ENCODE measurements around the gene MYH2. TPM values are rescaled to one million over a fixed set of nuclear protein-coding genes. Genes with fewer than 3 reads are reported as not detected.
A peak's percentile ranks its signal among the peaks of the same experiment; 100 is the strongest.

Gene MYH2
- total RNA-seq, 1 experiment from 2014 or later: not detected

DNA sequence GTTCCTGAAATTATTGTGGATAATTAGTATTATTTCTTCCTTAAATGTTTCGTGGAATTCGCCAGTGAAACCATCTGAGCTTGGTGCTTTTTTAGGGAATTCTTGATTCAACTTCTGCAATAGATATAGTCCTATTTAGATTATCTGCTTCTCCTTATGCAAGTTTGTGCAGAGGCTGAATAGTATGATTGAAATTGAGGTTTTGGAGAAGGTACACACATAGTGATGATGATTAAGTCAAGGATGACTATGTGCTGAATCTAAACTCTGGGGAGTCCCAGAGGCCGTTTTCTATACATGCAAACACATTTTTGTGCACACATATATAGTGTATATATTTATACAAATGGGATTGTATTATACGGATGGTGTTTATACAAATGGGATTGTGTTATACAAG lies 74.9 kb downstream of the MYH2 start:
- no peaks in the 10 kb centered on the region for H3K36me3 Mint-ChIP-seq (ENCODE audit: insufficient read depth, unreplicated experiment)
- intact Hi-C loops (cut with micrococcal nuclease): no loop called here
- no peak overlapping the region for H3K27ac Mint-ChIP-seq (ENCODE audit: low read depth, unreplicated experiment)
- no TSS peak for BruUV-seq (replicated peaks)
- POLR2A ChIA-PET: no interaction called here
- no peak overlapping the region for H3K4me3 Mint-ChIP-seq (ENCODE audit: unreplicated experiment)
- H3K4me1 Mint-ChIP-seq (ENCODE audit: insufficient read depth, unreplicated experiment): no peaks in the 10 kb centered on the region
- CTCF ChIA-PET: interaction anchor here (0.6 to 0.9 kb wide), 3 partner anchors 39 to 172 kb away, joined by 3 read pairs; no protein-coding TSS in a partner anchor
- H3K9me3 Mint-ChIP-seq (ENCODE audit: unreplicated experiment): no peaks in the 10 kb centered on the region
- no peaks in the 10 kb centered on the region for H3K27me3 Mint-ChIP-seq (ENCODE audit: insufficient read depth, unreplicated experiment)
- TF ChIP-seq, protein P1, sequence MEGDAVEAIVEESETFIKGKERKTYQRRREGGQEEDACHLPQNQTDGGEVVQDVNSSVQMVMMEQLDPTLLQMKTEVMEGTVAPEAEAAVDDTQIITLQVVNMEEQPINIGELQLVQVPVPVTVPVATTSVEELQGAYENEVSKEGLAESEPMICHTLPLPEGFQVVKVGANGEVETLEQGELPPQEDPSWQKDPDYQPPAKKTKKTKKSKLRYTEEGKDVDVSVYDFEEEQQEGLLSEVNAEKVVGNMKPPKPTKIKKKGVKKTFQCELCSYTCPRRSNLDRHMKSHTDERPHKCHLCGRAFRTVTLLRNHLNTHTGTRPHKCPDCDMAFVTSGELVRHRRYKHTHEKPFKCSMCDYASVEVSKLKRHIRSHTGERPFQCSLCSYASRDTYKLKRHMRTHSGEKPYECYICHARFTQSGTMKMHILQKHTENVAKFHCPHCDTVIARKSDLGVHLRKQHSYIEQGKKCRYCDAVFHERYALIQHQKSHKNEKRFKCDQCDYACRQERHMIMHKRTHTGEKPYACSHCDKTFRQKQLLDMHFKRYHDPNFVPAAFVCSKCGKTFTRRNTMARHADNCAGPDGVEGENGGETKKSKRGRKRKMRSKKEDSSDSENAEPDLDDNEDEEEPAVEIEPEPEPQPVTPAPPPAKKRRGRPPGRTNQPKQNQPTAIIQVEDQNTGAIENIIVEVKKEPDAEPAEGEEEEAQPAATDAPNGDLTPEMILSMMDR (IDR thresholded peaks at IDR 0.05; ENCODE audit: unreplicated experiment): no peak
- DNase-seq (ENCODE audit: unreplicated experiment): no peak

DNA sequence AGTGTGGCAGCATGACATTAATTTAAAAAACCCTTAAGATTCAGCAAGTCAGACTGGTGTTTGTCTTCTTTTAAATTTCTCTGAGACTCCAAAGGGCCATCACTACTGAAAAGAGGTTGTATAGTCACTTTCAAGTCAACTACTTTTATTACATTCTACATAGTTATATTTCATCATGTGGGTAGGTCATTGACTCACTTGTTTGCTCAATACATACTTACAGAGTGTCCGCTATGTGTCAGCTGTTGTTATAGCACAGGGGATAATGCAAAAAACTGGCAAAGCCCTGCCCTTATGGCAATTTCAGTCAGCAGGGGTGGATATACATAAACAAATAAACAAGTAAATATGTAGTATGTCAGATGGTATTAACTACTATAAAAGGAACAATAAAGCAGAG lies 77.6 kb downstream of the MYH2 start:
- DNase-seq (ENCODE audit: unreplicated experiment): peak; percentile 0
- ChIA-PET CTCF (no interaction called here), POLR2A (no interaction called here)
- no TSS peak for BruUV-seq (replicated peaks)
- Mint-ChIP-seq H3K4me1 (ENCODE audit: insufficient read depth, unreplicated experiment) (no peaks in the 10 kb centered on the region), H3K27ac (ENCODE audit: low read depth, unreplicated experiment) (no peak overlapping the region), H3K9me3 (ENCODE audit: unreplicated experiment) (no peaks in the 10 kb centered on the region), H3K4me3 (ENCODE audit: unreplicated experiment) (no peak overlapping the region), H3K27me3 (ENCODE audit: insufficient read depth, unreplicated experiment) (no peaks in the 10 kb centered on the region), H3K36me3 (ENCODE audit: insufficient read depth, unreplicated experiment) (no peaks in the 10 kb centered on the region)
- intact Hi-C loops (cut with micrococcal nuclease): no loop called here
- TF ChIP-seq, protein P1 (IDR thresholded peaks at IDR 0.05; ENCODE audit: unreplicated experiment): no peak

Other genes with a start within 250 kb of the MYH2 start
- gene MYH13, start 176.7 kb downstream of the MYH2 start, total RNA-seq (2022): not detected in 2 replicates
- not detected in 2 replicates for gene MYH8, start 127.7 kb downstream of the MYH2 start, total RNA-seq (2022)
- gene MYH4, start 80.1 kb downstream of the MYH2 start, total RNA-seq (2022): not detected in 2 replicates
- gene MYH1, start 31.1 kb downstream of the MYH2 start, total RNA-seq (2022): not detected in 2 replicates
- 1.4 and 2.1 TPM in 2 replicates for gene MYH3, start 107.7 kb upstream of the MYH2 start, total RNA-seq (2022)
- 55.8 and 58.8 TPM in 2 replicates for gene SCO1, start 147.9 kb upstream of the MYH2 start, total RNA-seq (2022)
- gene ADPRM, start 147.9 kb upstream of the MYH2 start, total RNA-seq (2022): 8.2 and 9.8 TPM in 2 replicates
- 0.96 and 1.1 TPM in 2 replicates for gene TMEM220, start 180.4 kb upstream of the MYH2 start, total RNA-seq (2022)

Data from MCF 10A (cell line).